Omental fat pad (tissue), 4 donors: ENCODE measurements around the gene NR2C2. TPM values are rescaled to one million over a fixed set of nuclear protein-coding genes. Genes with fewer than 3 reads are reported as not detected.

Experiments
- ATAC-seq: fragments of 150-250 bp; one replicate; pipeline ENCODE4 v1.9.1; 2016; ENCODE audit warnings: mild to moderate bottlenecking, moderate library complexity; ENCODE audit not compliant: low FRiP score
- DNase-seq: peaks from one replicate; pipeline ENCODE4 v3.0.0-alpha.2; 2019; ENCODE audit warnings: low spot score
- total RNA-seq, 4 donors: library from RNA; depleted of rRNA; stranded (reverse); fragments of >200 nt; gene quantifications; one replicate each; pipeline ENCODE4 v1.1.0, GENCODE V29; 2016
- TF ChIP-seq, protein P1 (sequence below), 3 donors: fragments of 450-650 bp; IDR thresholded peaks; one replicate each; pipeline ENCODE4 v1.5.1; 2016 to 2017; ENCODE audit warnings: antibody characterized with exemption in 3 of 3, mild to moderate bottlenecking in 3 of 3, moderate library complexity in 2 of 3

NR2C2 gene
- total RNA-seq, 4 donors from 2014 or later = 25.8 to 45.1 (median 37.8) TPM

DNA sequence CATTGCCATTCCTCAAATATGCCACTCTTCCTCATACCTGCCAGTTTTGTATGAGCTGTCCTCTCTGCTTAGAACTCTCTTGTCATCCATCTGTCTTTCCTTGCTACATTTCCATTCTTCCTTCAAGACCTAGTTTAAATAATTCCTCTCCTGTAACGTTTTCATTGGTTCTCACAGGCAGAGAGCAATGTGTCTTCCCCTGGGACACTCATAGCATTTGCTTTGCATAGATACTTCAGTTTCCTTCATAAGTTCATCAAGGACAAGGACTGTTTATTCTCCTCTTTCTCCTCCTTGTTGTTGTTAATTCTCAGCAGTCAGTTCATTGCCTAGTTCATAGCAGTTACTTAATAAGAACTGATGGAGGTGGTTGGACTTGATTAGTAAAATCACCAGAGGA lies 10.5 kb downstream of the NR2C2 start:
- DNase-seq = no peak
- no peak for ATAC-seq
- TF ChIP-seq, protein P1, sequence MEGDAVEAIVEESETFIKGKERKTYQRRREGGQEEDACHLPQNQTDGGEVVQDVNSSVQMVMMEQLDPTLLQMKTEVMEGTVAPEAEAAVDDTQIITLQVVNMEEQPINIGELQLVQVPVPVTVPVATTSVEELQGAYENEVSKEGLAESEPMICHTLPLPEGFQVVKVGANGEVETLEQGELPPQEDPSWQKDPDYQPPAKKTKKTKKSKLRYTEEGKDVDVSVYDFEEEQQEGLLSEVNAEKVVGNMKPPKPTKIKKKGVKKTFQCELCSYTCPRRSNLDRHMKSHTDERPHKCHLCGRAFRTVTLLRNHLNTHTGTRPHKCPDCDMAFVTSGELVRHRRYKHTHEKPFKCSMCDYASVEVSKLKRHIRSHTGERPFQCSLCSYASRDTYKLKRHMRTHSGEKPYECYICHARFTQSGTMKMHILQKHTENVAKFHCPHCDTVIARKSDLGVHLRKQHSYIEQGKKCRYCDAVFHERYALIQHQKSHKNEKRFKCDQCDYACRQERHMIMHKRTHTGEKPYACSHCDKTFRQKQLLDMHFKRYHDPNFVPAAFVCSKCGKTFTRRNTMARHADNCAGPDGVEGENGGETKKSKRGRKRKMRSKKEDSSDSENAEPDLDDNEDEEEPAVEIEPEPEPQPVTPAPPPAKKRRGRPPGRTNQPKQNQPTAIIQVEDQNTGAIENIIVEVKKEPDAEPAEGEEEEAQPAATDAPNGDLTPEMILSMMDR (IDR thresholded peaks at IDR 0.05) = no peak

DNA sequence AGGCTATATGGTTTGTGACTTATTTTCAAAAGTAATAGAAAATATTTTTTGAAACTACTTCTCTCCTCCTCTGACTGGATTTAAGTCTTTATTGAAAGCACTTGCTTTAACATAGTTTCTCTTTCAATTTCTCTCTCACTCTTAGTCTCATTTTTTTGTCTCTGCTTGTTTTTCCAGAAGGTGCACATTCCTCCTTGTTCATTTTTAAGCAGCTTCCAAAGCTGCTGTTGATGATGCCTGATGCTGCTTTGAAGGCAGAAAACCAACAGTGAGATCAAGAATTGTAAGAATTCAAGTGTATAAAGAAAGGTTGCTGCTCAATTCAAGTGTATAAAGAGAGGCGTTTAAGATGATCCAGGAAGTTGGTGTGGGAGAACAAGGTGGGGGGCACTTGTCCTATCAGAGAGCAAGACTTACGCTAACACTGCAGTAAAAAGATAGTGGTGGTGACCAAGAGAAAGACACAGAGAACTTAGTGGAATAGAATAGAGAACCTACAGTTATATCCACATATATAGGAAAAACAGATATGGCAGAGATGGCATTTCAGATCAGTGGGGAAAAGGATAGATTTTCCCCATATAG lies 12.1 kb downstream of the NR2C2 start:
- TF ChIP-seq, protein P1 (IDR thresholded peaks at IDR 0.05) = no peak
- DNase-seq (no peak), ATAC-seq (no peak)

- DNase-seq (no peak), ATAC-seq (no peak)
- TF ChIP-seq, protein P1 (IDR thresholded peaks at IDR 0.05) = no peak
Observed at GRCh38 chr3:14962762-14963161, 15.4 kb downstream of the NR2C2 start.

GRCh38 chr3:14967285-14967684 lies 19.9 kb downstream of the NR2C2 start:
- ATAC-seq = no peak
- TF ChIP-seq, protein P1 (IDR thresholded peaks at IDR 0.05) = no peak

GRCh38 chr3:14969671-14970070 lies 22.3 kb downstream of the NR2C2 start:
- TF ChIP-seq, protein P1 (IDR thresholded peaks at IDR 0.05) = no peak
- DNase-seq = no peak
- no peak for ATAC-seq

More at GRCh38 chr3:14967285-14967684, 19.9 kb downstream of the NR2C2 start:
- DNase-seq = no peak

GRCh38 chr3:14976317-14976716 lies 28.9 kb downstream of the NR2C2 start:
- ATAC-seq (no peak), DNase-seq (no peak)
- TF ChIP-seq, protein P1 (IDR thresholded peaks at IDR 0.05) = no peak

GRCh38 chr3:14980689-14981088 lies 33.3 kb downstream of the NR2C2 start:
- ATAC-seq = no peak
- TF ChIP-seq, protein P1 (IDR thresholded peaks at IDR 0.05) = no peak
- DNase-seq = no peak
